Measurements from ENCODE around the gene KHDRBS2. TPM values are rescaled to one million over a fixed set of nuclear protein-coding genes. Genes with fewer than 3 reads are reported as not detected.
"Not testable (repeated sequence)": the region's sequence is repeated elsewhere in the genome, so short reads cannot be mapped to it uniquely, and the experiment has no call there.

Gene KHDRBS2
- polyA plus RNA-seq, 1 donor (not counting 4 experiments of a cell fraction or from before 2014, with no cell fraction given): not detected

- DNase-seq (ENCODE audit: low read depth, low spot score) (no peak), FAIRE-seq (no peak)
- no peak overlapping the region for H3K4me3 ChIP-seq (ENCODE audit: control insufficient read depth in 2 of 3, extremely low read depth in 1 of 3, insufficient read depth in 2 of 3, low read depth in 1 of 3, low read length in 3 of 3)
These were observed 498.0 kb downstream of the KHDRBS2 start for GRCh38 chr6:61787998-61788397.

GRCh38 chr6:61769446-61769845 is 516.6 kb downstream of the KHDRBS2 start:
- H4K20me1 ChIP-seq (ENCODE audit: control insufficient read depth, extremely low read depth, insufficient read depth, low read length); H3K9ac ChIP-seq (ENCODE audit: control insufficient read depth, extremely low read depth, insufficient read depth, low read length); H2AFZ ChIP-seq (ENCODE audit: control insufficient read depth, low read length); H3K4me3 ChIP-seq (ENCODE audit: control insufficient read depth in 2 of 3, extremely low read depth in 1 of 3, insufficient read depth in 2 of 3, low read depth in 1 of 3, low read length in 3 of 3); dilution Hi-C loops (cut with MboI; ENCODE audit: extremely low pct_ligation_motif_present, low sequenced_read_pairs); H3K9me3 ChIP-seq (ENCODE audit: control insufficient read depth, low read depth, low read length); H3K27me3 ChIP-seq (ENCODE audit: control insufficient read depth, extremely low read depth, insufficient read depth, low read length); H3K27ac ChIP-seq (ENCODE audit: control insufficient read depth, insufficient read depth, low read length); H3K79me2 ChIP-seq (ENCODE audit: control insufficient read depth, insufficient read depth, low read length); H3K9me1 ChIP-seq (ENCODE audit: control insufficient read depth, extremely low read depth, insufficient read depth, low read length); H3K4me1 ChIP-seq (ENCODE audit: control insufficient read depth, extremely low read depth, insufficient read depth, low read length); H3K4me2 ChIP-seq (ENCODE audit: control insufficient read depth, extremely low read depth, insufficient read depth, low read depth, low read length); DNase-seq (ENCODE audit: low read depth, low spot score); FAIRE-seq; H3K36me3 ChIP-seq (ENCODE audit: control insufficient read depth in 2 of 2, extremely low read depth in 1 of 2, insufficient read depth in 2 of 2, low read length in 2 of 2): not testable (repeated sequence)

More at GRCh38 chr6:61787998-61788397, 498.0 kb downstream of the KHDRBS2 start:
- Histone ChIP-seq H3K4me2 (ENCODE audit: control insufficient read depth, extremely low read depth, insufficient read depth, low read depth, low read length) (no peak overlapping the region), H3K9me1 (ENCODE audit: control insufficient read depth, extremely low read depth, insufficient read depth, low read length) (no peaks in the 10 kb centered on the region), H3K27ac (ENCODE audit: control insufficient read depth, insufficient read depth, low read length) (no peak overlapping the region), H3K79me2 (ENCODE audit: control insufficient read depth, insufficient read depth, low read length) (no peaks in the 10 kb centered on the region), H3K36me3 (ENCODE audit: control insufficient read depth in 2 of 2, extremely low read depth in 1 of 2, insufficient read depth in 2 of 2, low read length in 2 of 2) (no peaks in the 10 kb centered on the region), H3K4me1 (ENCODE audit: control insufficient read depth, extremely low read depth, insufficient read depth, low read length) (no peaks in the 10 kb centered on the region), H4K20me1 (ENCODE audit: control insufficient read depth, extremely low read depth, insufficient read depth, low read length) (no peaks in the 10 kb centered on the region), H3K9ac (ENCODE audit: control insufficient read depth, extremely low read depth, insufficient read depth, low read length) (no peak overlapping the region), H3K27me3 (ENCODE audit: control insufficient read depth, extremely low read depth, insufficient read depth, low read length) (no peaks in the 10 kb centered on the region), H2AFZ (ENCODE audit: control insufficient read depth, low read length) (no peak overlapping the region), H3K9me3 (ENCODE audit: control insufficient read depth, low read depth, low read length) (no peaks in the 10 kb centered on the region)
- TF ChIP-seq EZH2 (IDR thresholded peaks at IDR 0.05; ENCODE audit: low read length): no peak
- no peak for TF ChIP-seq CTCF (optimal IDR thresholded peaks at IDR 0.05 in 1 of 3, IDR thresholded peaks at IDR 0.05 in 1 of 3, conservative IDR thresholded peaks at IDR 0.05 in 1 of 3; ENCODE audit: extremely low read depth in 1 of 3, insufficient read depth in 2 of 3, low read length in 3 of 3)
- dilution Hi-C loops (cut with MboI; ENCODE audit: extremely low pct_ligation_motif_present, low sequenced_read_pairs): no loop called here

GRCh38 chr6:61755739-61756138 is 530.3 kb downstream of the KHDRBS2 start:
- Histone ChIP-seq H3K79me2 (ENCODE audit: control insufficient read depth, insufficient read depth, low read length) (no peaks in the 10 kb centered on the region), H3K27me3 (ENCODE audit: control insufficient read depth, extremely low read depth, insufficient read depth, low read length) (no peaks in the 10 kb centered on the region), H4K20me1 (ENCODE audit: control insufficient read depth, extremely low read depth, insufficient read depth, low read length) (no peaks in the 10 kb centered on the region), H3K9ac (ENCODE audit: control insufficient read depth, extremely low read depth, insufficient read depth, low read length) (no peak overlapping the region), H3K4me2 (ENCODE audit: control insufficient read depth, extremely low read depth, insufficient read depth, low read depth, low read length) (no peak overlapping the region), H3K4me3 (ENCODE audit: control insufficient read depth in 2 of 3, extremely low read depth in 1 of 3, insufficient read depth in 2 of 3, low read depth in 1 of 3, low read length in 3 of 3) (no peak overlapping the region), H3K4me1 (ENCODE audit: control insufficient read depth, extremely low read depth, insufficient read depth, low read length) (no peaks in the 10 kb centered on the region), H3K27ac (ENCODE audit: control insufficient read depth, insufficient read depth, low read length) (no peak overlapping the region), H3K9me1 (ENCODE audit: control insufficient read depth, extremely low read depth, insufficient read depth, low read length) (no peaks in the 10 kb centered on the region), H2AFZ (ENCODE audit: control insufficient read depth, low read length) (no peak overlapping the region), H3K9me3 (ENCODE audit: control insufficient read depth, low read depth, low read length) (no peaks in the 10 kb centered on the region), H3K36me3 (ENCODE audit: control insufficient read depth in 2 of 2, extremely low read depth in 1 of 2, insufficient read depth in 2 of 2, low read length in 2 of 2) (no peaks in the 10 kb centered on the region)
- dilution Hi-C loops (cut with MboI; ENCODE audit: extremely low pct_ligation_motif_present, low sequenced_read_pairs): no loop called here
- FAIRE-seq (no peak), DNase-seq (ENCODE audit: low read depth, low spot score) (no peak)
- TF ChIP-seq EZH2 (IDR thresholded peaks at IDR 0.05; ENCODE audit: low read length) (no peak), CTCF (optimal IDR thresholded peaks at IDR 0.05 in 1 of 3, IDR thresholded peaks at IDR 0.05 in 1 of 3, conservative IDR thresholded peaks at IDR 0.05 in 1 of 3; ENCODE audit: extremely low read depth in 1 of 3, insufficient read depth in 2 of 3, low read length in 3 of 3) (no peak)
